ENCODE data around the gene CYSLTR2. TPM values are rescaled to one million over a fixed set of nuclear protein-coding genes. Genes with fewer than 3 reads are reported as not detected.

CYSLTR2 gene
- total RNA-seq, 1 experiment from 2014 or later: not detected

- Histone ChIP-seq H3K27me3 (ENCODE audit: low read length) (no peaks in the 10 kb centered on the region), H3K9ac (ENCODE audit: low read length) (no peak overlapping the region), H3K9me2 (replicated peaks; ENCODE audit: low read length) (no peaks in the 10 kb centered on the region), H3K9me3 (ENCODE audit: low read length) (no peaks in the 10 kb centered on the region), H3K27ac (ENCODE audit: low read length) (no peak overlapping the region), H3K4me3 (ENCODE audit: low read length) (no peak overlapping the region), H2AFZ (ENCODE audit: low read length) (no peak overlapping the region), H3F3A (ENCODE audit: low read length, unreplicated experiment) (no peaks in the 10 kb centered on the region), H4K20me1 (ENCODE audit: low read length) (no peaks in the 10 kb centered on the region), H3K36me3 (ENCODE audit: low read depth, low read length) (no peaks in the 10 kb centered on the region), H3K79me2 (ENCODE audit: low read length) (no peaks in the 10 kb centered on the region), H3K4me2 (ENCODE audit: low read length) (no peak overlapping the region), H3K4me1 (ENCODE audit: insufficient read depth, low read length) (no peaks in the 10 kb centered on the region)
- CTCF ChIA-PET: no interaction called here
- ATAC-seq (no peak), DNase-seq (no peak)
- POLR2A ChIA-PET (ENCODE audit: unreplicated experiment): interaction anchor here (0.6 kb wide), 1 partner anchor 136 kb away, joined by 3 read pairs; no protein-coding TSS in a partner anchor
- no peak for TF ChIP-seq EZH2 (IDR thresholded peaks at IDR 0.05; ENCODE audit: low read length, unreplicated experiment)
- TF ChIP-seq CTCF (conservative IDR thresholded peaks at IDR 0.05; ENCODE audit: low read depth, low read length): no peak
- TF ChIP-seq EZH2phosphoT487 (IDR thresholded peaks at IDR 0.05; ENCODE audit: borderline replicate concordance, low read length): no peak
- no TSS peak for BruUV-seq (replicated peaks)
- intact Hi-C loops (cut with micrococcal nuclease): no loop called here
Measured at GRCh38 chr13:48738311-48738710, 84.6 kb downstream of the CYSLTR2 start.

GRCh38 chr13:48739386-48739964 is 85.7 kb downstream of the CYSLTR2 start:
- CTCF ChIA-PET: no interaction called here
- DNase-seq (no peak), ATAC-seq (no peak)
- Histone ChIP-seq H4K20me1 (ENCODE audit: low read length) (no peaks in the 10 kb centered on the region), H3K27ac (ENCODE audit: low read length) (no peak overlapping the region), H3K36me3 (ENCODE audit: low read depth, low read length) (no peaks in the 10 kb centered on the region), H3K4me3 (ENCODE audit: low read length) (no peak overlapping the region), H3K9me2 (replicated peaks; ENCODE audit: low read length) (no peaks in the 10 kb centered on the region), H2AFZ (ENCODE audit: low read length) (no peak overlapping the region), H3K9me3 (ENCODE audit: low read length) (no peaks in the 10 kb centered on the region), H3K9ac (ENCODE audit: low read length) (no peak overlapping the region), H3K27me3 (ENCODE audit: low read length) (no peaks in the 10 kb centered on the region), H3F3A (ENCODE audit: low read length, unreplicated experiment) (no peaks in the 10 kb centered on the region), H3K79me2 (ENCODE audit: low read length) (no peaks in the 10 kb centered on the region), H3K4me2 (ENCODE audit: low read length) (no peak overlapping the region), H3K4me1 (ENCODE audit: insufficient read depth, low read length) (no peaks in the 10 kb centered on the region)
- intact Hi-C loops (cut with micrococcal nuclease): no loop called here
- TF ChIP-seq CTCF (conservative IDR thresholded peaks at IDR 0.05; ENCODE audit: low read depth, low read length): no peak
- TF ChIP-seq EZH2phosphoT487 (IDR thresholded peaks at IDR 0.05; ENCODE audit: borderline replicate concordance, low read length): no peak
- no peak for TF ChIP-seq EZH2 (IDR thresholded peaks at IDR 0.05; ENCODE audit: low read length, unreplicated experiment)
- BruUV-seq (replicated peaks): no TSS peak
- POLR2A ChIA-PET (ENCODE audit: unreplicated experiment): no interaction called here

- no peak overlapping the region for H3K4me3 ChIP-seq (ENCODE audit: low read length)
- no peak overlapping the region for H3K9ac ChIP-seq (ENCODE audit: low read length)
- no peak for DNase-seq
- H4K20me1 ChIP-seq (ENCODE audit: low read length): no peaks in the 10 kb centered on the region
- H3K4me1 ChIP-seq (ENCODE audit: insufficient read depth, low read length): no peaks in the 10 kb centered on the region
- no peaks in the 10 kb centered on the region for H3F3A ChIP-seq (ENCODE audit: low read length, unreplicated experiment)
- no peaks in the 10 kb centered on the region for H3K9me2 ChIP-seq (replicated peaks; ENCODE audit: low read length)
- H3K27me3 ChIP-seq (ENCODE audit: low read length): no peaks in the 10 kb centered on the region
- H3K9me3 ChIP-seq (ENCODE audit: low read length): no peaks in the 10 kb centered on the region
- no peaks in the 10 kb centered on the region for H3K36me3 ChIP-seq (ENCODE audit: low read depth, low read length)
- BruUV-seq (replicated peaks): no TSS peak
- H3K27ac ChIP-seq (ENCODE audit: low read length): no peak overlapping the region
- intact Hi-C loops (cut with micrococcal nuclease): no loop called here
- H2AFZ ChIP-seq (ENCODE audit: low read length): no peak overlapping the region
- ChIA-PET CTCF (no interaction called here), POLR2A (ENCODE audit: unreplicated experiment) (no interaction called here)
- TF ChIP-seq EZH2 (IDR thresholded peaks at IDR 0.05; ENCODE audit: low read length, unreplicated experiment) (no peak), CTCF (conservative IDR thresholded peaks at IDR 0.05; ENCODE audit: low read depth, low read length) (no peak), EZH2phosphoT487 (IDR thresholded peaks at IDR 0.05; ENCODE audit: borderline replicate concordance, low read length) (no peak)
- H3K4me2 ChIP-seq (ENCODE audit: low read length): no peak overlapping the region
- H3K79me2 ChIP-seq (ENCODE audit: low read length): no peaks in the 10 kb centered on the region
- no peak for ATAC-seq
Measured at GRCh38 chr13:48741377-48741776, 87.6 kb downstream of the CYSLTR2 start.

All from PC-3 (cell line).